Activated B cell treated with CpG ODN at 0.5 μM for 24 hours (primary cell): ENCODE data around the gene ATP6V0E2. TPM values are rescaled to one million over a fixed set of nuclear protein-coding genes. Genes with fewer than 3 reads are reported as not detected.

Source experiments
- ATAC-seq: fragments of 200-7000 bp; cut with Tn5 transposase; one replicate; pipeline ENCODE4 v1.10.0; 2021; ENCODE audit warnings: low read depth, mild to moderate bottlenecking, moderate library complexity
- CTCF ChIA-PET: fragments of 350-600 bp; sonication (Branson Sonifier 250); formaldehyde crosslinking; loops from one replicate; lab custom pipeline; 2021; ENCODE audit warnings: antibody characterized with exemption; lab: Charles Lee
- POLR2A ChIA-PET: fragments of 350-600 bp; sonication (Branson Sonifier 250); formaldehyde crosslinking; loops from one replicate; lab custom pipeline; 2021; ENCODE audit warnings: antibody characterized with exemption; lab: Charles Lee
- DNase-seq: peaks from one replicate; pipeline ENCODE4 v3.0.0; 2022
- H3K27ac Mint-ChIP-seq: one replicate; pipeline ENCODE4 v1.8.0; 2020; ENCODE audit warnings: mixed read lengths
- H3K27me3 Mint-ChIP-seq: one replicate; pipeline ENCODE4 v1.8.0; 2021; ENCODE audit warnings: mixed read lengths
- H3K36me3 Mint-ChIP-seq: one replicate; pipeline ENCODE4 v1.8.0; 2021; ENCODE audit warnings: low read depth, mixed read lengths
- H3K4me1 Mint-ChIP-seq: one replicate; pipeline ENCODE4 v1.8.0; 2021; ENCODE audit warnings: mixed read lengths
- H3K4me3 Mint-ChIP-seq: one replicate; pipeline ENCODE4 v1.8.0; 2020; ENCODE audit warnings: mild to moderate bottlenecking, mixed read lengths
- H3K9me3 Mint-ChIP-seq: one replicate; pipeline ENCODE4 v1.8.0; 2020; ENCODE audit warnings: mixed read lengths
- intact Hi-C: fragments of 100-400 bp; cut with micrococcal nuclease; formaldehyde crosslinking; loops from one replicate; pipeline ENCODE4 v1.15.1; 2024
- total RNA-seq: library from RNA; stranded (reverse); gene quantifications from 2 replicates; pipeline ENCODE4 v1.2.3, GENCODE V29; 2022
- TF ChIP-seq, protein P1 (sequence below): fragments of 200-600 bp; IDR thresholded peaks from one replicate; pipeline ENCODE4 v1.8.0; 2022; ENCODE audit warnings: antibody characterized with exemption, mild to moderate bottlenecking

The ATP6V0E2 gene
- total RNA-seq, 1 donor from 2014 or later, result 9.1 TPM

DNA sequence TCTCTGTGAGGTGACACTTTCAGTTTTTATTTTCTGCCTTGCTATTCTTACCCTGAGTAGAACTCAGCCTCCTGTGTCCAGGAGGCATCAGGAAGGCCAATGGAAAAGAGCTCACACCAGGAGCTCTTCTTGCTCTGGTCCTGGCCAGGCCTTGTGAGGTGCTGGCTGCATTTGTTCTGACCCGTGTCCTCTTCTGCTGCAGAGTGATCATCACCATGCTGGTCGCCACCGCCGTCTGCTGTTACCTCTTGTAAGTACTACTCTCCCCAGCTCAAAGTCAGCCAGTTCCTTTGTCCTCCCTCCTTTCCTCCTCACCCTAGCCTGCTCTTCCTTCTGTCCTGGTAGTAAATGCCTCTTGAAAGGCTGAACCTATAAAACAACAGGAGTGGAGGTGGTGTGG lies 1.6 kb downstream of the ATP6V0E2 start:
- H3K4me1 Mint-ChIP-seq, result peaks cover 23% of the 10 kb centered on the region
- peak overlapping the region; percentile 22 for H3K27ac Mint-ChIP-seq
- POLR2A ChIA-PET, result no interaction called here
- H3K4me3 Mint-ChIP-seq, result peak overlapping the region; percentile 24
- no peaks in the 10 kb centered on the region for H3K27me3 Mint-ChIP-seq
- CTCF ChIA-PET, result no interaction called here
- H3K9me3 Mint-ChIP-seq, result no peaks in the 10 kb centered on the region
- H3K36me3 Mint-ChIP-seq, result peaks cover 8% of the 10 kb centered on the region
- ATAC-seq (no peak), DNase-seq (no peak)
- TF ChIP-seq, protein P1, sequence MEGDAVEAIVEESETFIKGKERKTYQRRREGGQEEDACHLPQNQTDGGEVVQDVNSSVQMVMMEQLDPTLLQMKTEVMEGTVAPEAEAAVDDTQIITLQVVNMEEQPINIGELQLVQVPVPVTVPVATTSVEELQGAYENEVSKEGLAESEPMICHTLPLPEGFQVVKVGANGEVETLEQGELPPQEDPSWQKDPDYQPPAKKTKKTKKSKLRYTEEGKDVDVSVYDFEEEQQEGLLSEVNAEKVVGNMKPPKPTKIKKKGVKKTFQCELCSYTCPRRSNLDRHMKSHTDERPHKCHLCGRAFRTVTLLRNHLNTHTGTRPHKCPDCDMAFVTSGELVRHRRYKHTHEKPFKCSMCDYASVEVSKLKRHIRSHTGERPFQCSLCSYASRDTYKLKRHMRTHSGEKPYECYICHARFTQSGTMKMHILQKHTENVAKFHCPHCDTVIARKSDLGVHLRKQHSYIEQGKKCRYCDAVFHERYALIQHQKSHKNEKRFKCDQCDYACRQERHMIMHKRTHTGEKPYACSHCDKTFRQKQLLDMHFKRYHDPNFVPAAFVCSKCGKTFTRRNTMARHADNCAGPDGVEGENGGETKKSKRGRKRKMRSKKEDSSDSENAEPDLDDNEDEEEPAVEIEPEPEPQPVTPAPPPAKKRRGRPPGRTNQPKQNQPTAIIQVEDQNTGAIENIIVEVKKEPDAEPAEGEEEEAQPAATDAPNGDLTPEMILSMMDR, result no peak
- intact Hi-C loops, result loop anchor here (10.0 kb wide), 2 partner anchors 451 to 1359 kb away; partner anchors contain the start of gene CHPF2

DNA sequence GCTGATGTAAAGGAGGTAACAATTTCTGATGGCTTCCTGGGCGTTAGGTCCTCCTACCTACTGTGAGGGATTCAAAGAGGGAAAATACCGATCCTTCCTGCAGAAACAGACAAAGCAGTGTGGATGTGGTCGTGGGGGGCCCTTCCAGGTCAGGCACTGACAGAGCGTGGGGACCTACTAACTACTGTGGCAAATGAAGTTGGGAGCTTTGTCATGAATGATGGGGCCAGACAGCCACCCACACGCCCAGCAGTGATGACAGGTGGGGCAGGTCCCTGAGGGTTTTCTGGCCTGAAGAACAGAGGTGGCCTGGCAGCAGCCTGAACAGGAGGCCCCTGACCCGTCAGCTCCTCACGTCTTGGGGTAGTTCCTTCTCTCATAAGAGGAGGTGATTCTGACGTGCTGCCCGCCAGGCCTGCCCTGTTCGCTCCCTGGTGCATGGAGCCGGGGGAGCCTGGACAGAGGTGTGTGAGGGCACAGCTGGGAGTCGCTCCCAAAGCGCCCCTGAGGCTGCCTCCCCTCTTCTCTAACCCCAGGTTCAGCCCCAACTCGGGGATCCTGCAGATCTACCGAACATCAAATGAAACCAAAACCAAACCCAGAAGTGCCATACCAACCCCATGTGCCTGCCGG lies 4.2 kb downstream of the ATP6V0E2 start:
- Mint-ChIP-seq H3K4me1 (peaks cover 16% of the 10 kb centered on the region), H3K27ac (no peak overlapping the region), H3K4me3 (no peak overlapping the region), H3K27me3 (no peaks in the 10 kb centered on the region), H3K9me3 (no peaks in the 10 kb centered on the region), H3K36me3 (peaks cover 10% of the 10 kb centered on the region)
- POLR2A ChIA-PET, result no interaction called here
- intact Hi-C loops, result loop anchor here (10.0 kb wide), 2 partner anchors 453 to 1357 kb away; partner anchors contain the start of gene CHPF2
- TF ChIP-seq, protein P1, result no peak
- DNase-seq, result no peak
- CTCF ChIA-PET, result no interaction called here
- no peak for ATAC-seq

DNA sequence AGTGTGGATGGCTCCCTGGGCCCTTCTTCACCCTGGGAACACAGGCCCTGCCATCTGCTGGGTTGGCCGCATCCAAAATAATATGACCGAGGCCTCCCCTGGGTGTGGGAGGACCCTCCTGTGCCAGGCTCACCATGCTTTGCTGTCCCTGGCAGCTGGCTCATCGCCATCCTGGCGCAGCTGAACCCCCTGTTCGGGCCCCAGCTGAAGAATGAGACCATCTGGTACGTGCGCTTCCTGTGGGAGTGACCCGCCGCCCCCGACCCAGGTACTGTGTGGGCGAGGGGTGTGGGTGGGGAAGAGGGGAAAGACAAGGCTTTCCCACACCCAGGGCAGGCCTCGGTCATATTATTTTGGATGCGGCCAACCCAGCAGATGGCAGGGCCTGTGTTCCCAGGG lies 4.8 kb downstream of the ATP6V0E2 start:
- peaks cover 19% of the 10 kb centered on the region for H3K4me1 Mint-ChIP-seq
- TF ChIP-seq, protein P1, result no peak

DNA sequence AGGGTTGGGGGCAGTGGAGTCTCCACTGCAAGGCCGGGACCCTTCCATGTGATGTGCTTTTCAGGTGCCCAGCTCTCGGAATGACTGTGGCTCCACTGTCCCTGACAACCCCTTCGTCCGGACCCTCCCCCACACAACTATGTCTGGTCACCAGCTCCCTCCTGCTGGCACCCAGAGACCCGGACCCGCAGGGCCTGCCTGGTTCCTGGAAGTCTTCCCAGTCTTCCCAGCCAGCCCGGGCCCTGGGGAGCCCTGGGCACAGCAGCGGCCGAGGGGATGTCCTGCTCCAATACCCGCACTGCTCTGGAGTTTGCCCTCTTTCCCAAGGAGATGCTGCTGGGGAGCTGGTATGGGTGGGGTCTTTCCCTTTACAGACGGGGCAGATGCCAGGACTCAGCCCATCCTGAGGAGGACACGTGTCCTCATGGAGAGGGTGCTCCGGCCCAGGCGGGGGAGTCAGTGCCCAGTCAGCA lies 5.5 kb downstream of the ATP6V0E2 start:
- intact Hi-C loops, result loop anchor here (10.0 kb wide), 2 partner anchors 455 to 1355 kb away; partner anchors contain the start of gene CHPF2
- no peaks in the 10 kb centered on the region for H3K27me3 Mint-ChIP-seq
- ATAC-seq, result no peak
- peaks cover 10% of the 10 kb centered on the region for H3K36me3 Mint-ChIP-seq
- peaks cover 16% of the 10 kb centered on the region for H3K4me1 Mint-ChIP-seq
- ChIA-PET CTCF (no interaction called here), POLR2A (no interaction called here)
- no peaks in the 10 kb centered on the region for H3K9me3 Mint-ChIP-seq
- DNase-seq, result no peak
- no peak overlapping the region for H3K27ac Mint-ChIP-seq
- no peak overlapping the region for H3K4me3 Mint-ChIP-seq
- TF ChIP-seq, protein P1, result no peak

More for the DNA sequence above, 4.8 kb downstream of the ATP6V0E2 start:
- Mint-ChIP-seq H3K4me3 (no peak overlapping the region), H3K36me3 (peaks cover 10% of the 10 kb centered on the region), H3K27ac (no peak overlapping the region), H3K9me3 (no peaks in the 10 kb centered on the region), H3K27me3 (no peaks in the 10 kb centered on the region)
- CTCF ChIA-PET, result no interaction called here
- intact Hi-C loops, result loop anchor here (10.0 kb wide), 2 partner anchors 454 to 1356 kb away; partner anchors contain the start of gene CHPF2
- POLR2A ChIA-PET, result no interaction called here
- DNase-seq (no peak), ATAC-seq (no peak)

DNA sequence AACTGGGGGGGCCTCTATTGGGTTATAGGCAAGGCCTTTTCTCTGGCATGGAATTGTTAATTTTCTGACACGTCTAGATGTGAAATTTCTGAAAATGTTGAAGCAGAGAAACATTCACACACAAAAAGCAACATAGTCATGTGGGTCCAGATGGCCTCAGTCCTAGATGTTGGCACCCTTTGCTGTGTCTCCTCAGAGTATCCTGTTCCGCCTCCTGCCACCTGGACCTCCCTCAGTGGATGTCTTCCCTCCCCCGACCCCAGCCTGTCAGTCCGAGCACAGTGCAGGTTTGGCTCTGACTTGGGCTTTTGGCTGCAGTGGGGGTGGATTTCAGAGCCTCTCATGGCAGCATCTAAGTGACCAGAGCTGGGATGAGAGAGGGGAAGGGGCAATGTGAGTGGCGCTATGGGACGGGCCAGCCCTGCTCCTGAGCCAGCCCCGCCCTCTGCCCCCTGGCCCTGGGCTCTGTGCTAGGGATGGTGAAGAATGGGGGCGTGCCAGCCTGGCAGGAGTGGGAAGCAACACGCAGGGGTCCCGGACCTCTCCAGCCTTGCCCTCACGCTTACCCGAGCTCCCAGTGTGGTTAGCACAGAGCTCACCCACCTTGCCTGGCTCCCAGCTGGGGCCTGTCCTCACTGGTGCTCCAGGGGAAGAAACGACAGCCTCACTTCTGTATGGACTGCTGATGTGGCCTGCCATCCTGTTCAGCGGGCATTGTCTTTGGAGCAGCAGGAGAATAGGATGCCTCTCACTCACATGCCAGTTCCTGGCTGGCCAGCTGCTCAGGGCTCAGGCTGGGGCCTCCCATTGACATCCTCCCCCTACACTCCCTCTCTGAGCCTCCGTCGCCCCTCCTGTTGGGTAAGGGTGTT lies 6.2 kb downstream of the ATP6V0E2 start:
- no peaks in the 10 kb centered on the region for H3K27me3 Mint-ChIP-seq
- intact Hi-C loops, result loop anchor here (10.0 kb wide), 2 partner anchors 455 to 1355 kb away; partner anchors contain the start of gene CHPF2
- no peak overlapping the region for H3K27ac Mint-ChIP-seq
- H3K4me3 Mint-ChIP-seq, result no peak overlapping the region
- POLR2A ChIA-PET, result no interaction called here
- no peaks in the 10 kb centered on the region for H3K9me3 Mint-ChIP-seq
- TF ChIP-seq, protein P1, result no peak
- H3K4me1 Mint-ChIP-seq, result peaks cover 10% of the 10 kb centered on the region
- no peak for ATAC-seq
- H3K36me3 Mint-ChIP-seq, result peaks cover 10% of the 10 kb centered on the region
- CTCF ChIA-PET, result no interaction called here
- DNase-seq, result no peak
